ENCODE results near the gene KANK3.
"Not testable (repeated sequence)": the region's sequence is repeated elsewhere in the genome, so short reads cannot be mapped to it uniquely, and the experiment has no call there.

KANK3 gene

DNA sequence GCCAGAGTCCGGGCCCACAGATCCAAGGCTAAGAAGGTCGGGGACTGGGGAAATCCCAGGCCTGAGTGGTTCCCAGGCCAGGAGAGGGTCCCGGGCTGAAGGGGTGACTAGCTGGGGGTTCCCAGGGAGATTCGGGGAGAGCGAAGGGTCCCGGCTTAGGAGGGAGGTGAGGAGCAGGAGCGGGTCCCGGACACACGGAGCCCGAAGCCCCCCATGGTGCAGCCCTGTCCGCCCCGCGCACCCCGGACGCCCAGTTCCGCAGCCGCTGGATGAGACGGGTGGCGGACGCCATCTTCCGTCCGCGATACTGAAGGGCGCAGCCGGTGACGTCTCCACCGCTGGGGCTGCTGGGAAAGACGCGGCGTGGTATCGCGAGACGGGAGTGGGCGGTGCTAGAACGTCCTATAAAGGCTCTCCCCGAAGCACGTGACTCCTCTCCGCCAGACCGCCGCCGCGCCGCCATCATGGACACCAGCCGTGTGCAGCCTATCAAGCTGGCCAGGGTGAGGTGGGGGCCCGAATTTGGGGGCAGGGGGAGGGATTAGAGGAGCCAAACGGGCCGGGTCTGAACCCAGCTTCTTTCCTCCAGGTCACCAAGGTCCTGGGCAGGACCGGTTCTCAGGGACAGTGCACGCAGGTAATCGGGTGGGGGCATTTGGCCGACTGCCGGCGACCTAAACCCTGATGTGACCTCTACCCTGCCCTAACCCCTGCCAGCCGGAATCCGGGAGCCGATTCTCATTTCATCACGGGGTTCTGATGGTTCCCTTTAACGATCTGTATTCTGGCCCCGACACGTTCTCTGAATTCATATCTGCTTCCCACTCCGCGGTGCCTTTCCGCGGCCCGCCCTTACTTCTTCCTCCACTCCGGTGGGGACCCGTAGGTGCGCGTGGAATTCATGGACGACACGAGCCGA, 21.7 kb downstream of the KANK3 start, which contains the start of the genes NDUFA7 and RPS28:
Gene NDUFA7, minus strand, starts transcription at position 309 of the 919 bp plus-strand sequence. Its CDS starts 17 bp downstream, at position 292.
Gene RPS28, plus strand, starts transcription at position 430 of the 919 bp plus-strand sequence. Its CDS starts 35 bp downstream, at position 465.
- Histone ChIP-seq H3K36me3 (ENCODE audit: control insufficient read depth, insufficient read depth, low read length, severe bottlenecking) (peaks cover 22% of the 10 kb centered on the region), H3K9ac (ENCODE audit: low read length) (peak within 1 kb of the TSS; percentile 100), H3K4me1 (ENCODE audit: control insufficient read depth, insufficient read depth, low read length) (peaks cover 26% of the 10 kb centered on the region), H3K9me3 (ENCODE audit: control insufficient read depth, low read length) (no peaks in the 10 kb centered on the region), H3K4me3 (ENCODE audit: low read length) (peak within 1 kb of the TSS; percentile 100), H3K27me3 (replicated peaks; ENCODE audit: control insufficient read depth, insufficient read depth, low read length) (no peaks in the 10 kb centered on the region)
- peak; percentile 99 for DNase-seq (ENCODE audit: low read depth)

DNA sequence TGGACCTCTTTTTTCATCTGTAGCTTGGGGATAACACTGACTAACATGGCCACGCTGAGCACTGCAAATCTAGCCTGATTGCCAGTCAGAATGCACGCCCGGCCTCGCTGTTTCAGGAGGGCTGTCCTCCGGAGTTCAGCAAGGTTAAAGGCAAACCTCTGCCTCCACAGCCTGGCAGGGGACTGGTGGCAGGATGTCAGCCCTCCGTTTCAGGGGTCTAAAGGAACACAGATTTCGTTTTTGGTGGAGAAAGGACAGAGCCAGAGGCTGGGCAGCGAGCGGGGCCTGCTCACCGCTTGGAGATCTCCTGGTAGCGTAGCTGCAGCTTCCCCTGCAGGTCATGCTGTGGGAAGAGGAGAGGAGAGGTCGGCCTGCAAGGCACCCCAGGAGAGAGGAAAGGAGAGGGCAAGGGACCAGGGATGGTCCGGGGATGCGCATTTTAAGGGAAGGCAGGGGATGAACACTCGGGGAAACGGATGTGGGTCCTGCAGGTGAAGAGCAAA, 22.4 kb downstream of the KANK3 start:
- Histone ChIP-seq H3K4me3 (ENCODE audit: low read length) (peak overlapping the region; percentile 100), H3K9me3 (ENCODE audit: control insufficient read depth, low read length) (no peaks in the 10 kb centered on the region), H3K27me3 (replicated peaks; ENCODE audit: control insufficient read depth, insufficient read depth, low read length) (no peaks in the 10 kb centered on the region), H3K9ac (ENCODE audit: low read length) (peak overlapping the region; percentile 100), H3K4me1 (ENCODE audit: control insufficient read depth, insufficient read depth, low read length) (peaks cover 26% of the 10 kb centered on the region), H3K36me3 (ENCODE audit: control insufficient read depth, insufficient read depth, low read length, severe bottlenecking) (peaks cover 27% of the 10 kb centered on the region)
- DNase-seq (ENCODE audit: low read depth): no peak

DNA sequence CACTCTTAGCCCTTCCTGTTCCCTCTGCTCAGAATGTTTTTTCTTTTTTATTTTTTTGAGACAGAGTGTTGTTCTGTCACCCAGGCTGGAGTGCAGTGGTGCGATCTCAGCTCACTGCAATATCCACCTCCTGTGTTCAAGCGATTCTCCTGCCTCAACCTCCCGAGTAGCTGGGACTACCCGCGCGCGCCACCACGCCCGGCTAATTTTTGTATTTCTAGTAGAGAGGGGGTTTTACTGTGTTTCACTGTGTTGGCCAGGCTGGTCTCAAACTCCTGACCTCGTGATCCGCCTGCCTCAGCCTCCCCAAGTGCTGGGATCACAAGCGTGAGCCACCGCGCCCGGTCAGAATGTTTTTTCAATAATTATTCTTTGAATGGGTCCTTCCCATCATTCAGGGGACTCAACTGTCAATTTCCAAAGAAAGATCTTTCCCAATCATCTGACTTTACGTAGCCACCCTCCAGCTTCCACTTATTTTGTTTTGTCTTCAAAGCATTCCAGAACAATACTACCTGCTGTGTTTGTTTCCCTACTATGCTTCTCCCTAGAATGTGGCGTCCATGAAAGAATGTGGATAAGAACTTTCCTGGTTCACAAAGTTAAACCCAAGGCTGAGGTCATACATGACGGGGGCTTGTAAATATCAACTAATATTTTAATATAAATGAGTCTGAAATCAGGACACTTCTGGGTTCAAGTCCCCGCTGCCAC, 23.1 kb downstream of the KANK3 start:
- Histone ChIP-seq H3K4me3 (ENCODE audit: low read length) (peak overlapping the region; percentile 100), H3K36me3 (ENCODE audit: control insufficient read depth, insufficient read depth, low read length, severe bottlenecking) (peaks cover 34% of the 10 kb centered on the region), H3K4me1 (ENCODE audit: control insufficient read depth, insufficient read depth, low read length) (peaks cover 26% of the 10 kb centered on the region), H3K9me3 (ENCODE audit: control insufficient read depth, low read length) (no peaks in the 10 kb centered on the region), H3K27me3 (replicated peaks; ENCODE audit: control insufficient read depth, insufficient read depth, low read length) (no peaks in the 10 kb centered on the region), H3K9ac (ENCODE audit: low read length) (peak overlapping the region; percentile 100)
- no peak for DNase-seq (ENCODE audit: low read depth)

DNA sequence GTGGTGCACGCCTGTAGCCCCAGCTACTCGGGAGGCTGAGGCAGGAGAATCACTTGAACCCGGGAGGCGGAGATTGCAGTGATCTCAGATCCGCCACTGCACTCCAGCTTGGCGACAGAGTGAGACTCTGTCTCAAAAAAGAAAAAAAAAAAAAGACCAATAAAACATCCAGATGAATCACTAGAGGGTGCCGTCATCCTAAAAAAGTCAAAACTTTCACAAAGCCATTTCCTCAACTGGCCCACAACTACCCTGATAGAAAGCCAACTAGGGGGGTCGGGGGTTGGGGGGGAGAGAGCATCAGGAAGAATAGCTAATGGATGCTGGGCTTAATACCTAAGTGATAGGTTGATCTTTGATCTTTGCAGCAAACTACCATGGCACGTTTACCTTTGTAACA, 24.2 kb downstream of the KANK3 start:
- Histone ChIP-seq H3K36me3 (ENCODE audit: control insufficient read depth, insufficient read depth, low read length, severe bottlenecking) (peaks cover 39% of the 10 kb centered on the region), H3K4me1 (ENCODE audit: control insufficient read depth, insufficient read depth, low read length) (peaks cover 26% of the 10 kb centered on the region)
- peak; percentile 46 for DNase-seq (ENCODE audit: low read depth)
- not testable (repeated sequence) for H3K4me3 ChIP-seq (ENCODE audit: low read length); H3K9me3 ChIP-seq (ENCODE audit: control insufficient read depth, low read length); H3K27me3 ChIP-seq (replicated peaks; ENCODE audit: control insufficient read depth, insufficient read depth, low read length); H3K9ac ChIP-seq (ENCODE audit: low read length)

DNA sequence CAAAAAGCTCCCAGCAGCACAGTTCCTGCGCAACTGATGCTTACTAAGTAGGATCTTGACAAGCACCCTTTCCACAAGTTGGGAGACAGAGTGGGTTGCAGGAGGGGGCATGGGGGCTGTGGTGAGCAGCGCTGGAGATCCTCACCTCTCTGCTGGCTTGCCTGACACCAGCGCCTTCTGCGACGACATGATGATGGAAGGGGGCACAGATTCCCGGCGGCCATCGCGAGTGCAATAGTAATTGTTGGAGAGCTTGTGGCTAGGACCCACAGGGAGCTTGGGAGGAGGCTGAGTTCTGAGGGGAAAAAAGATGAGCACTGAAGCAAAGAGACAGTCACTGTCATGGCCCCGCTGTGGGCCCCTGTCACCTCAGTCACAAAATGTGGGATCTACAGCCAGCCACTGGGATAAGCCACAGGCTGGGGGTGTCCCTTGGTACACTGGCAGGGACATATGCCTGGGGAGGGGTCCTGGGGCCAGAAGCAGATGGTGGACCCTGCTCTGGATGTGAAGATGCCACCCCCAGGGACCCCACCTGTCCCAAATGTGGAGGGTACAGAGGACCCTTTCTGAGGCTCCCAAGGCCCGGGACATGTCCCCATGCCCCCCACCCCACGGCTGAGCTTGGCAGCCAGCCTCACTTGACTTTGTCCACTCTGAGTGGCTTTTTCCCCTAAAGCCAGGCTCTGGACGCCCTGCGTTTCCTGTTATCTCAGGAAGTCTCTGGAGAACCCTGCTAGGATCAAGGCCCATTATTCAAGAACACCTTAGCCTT, 26.5 kb downstream of the KANK3 start:
- no peaks in the 10 kb centered on the region for H3K9me3 ChIP-seq (ENCODE audit: control insufficient read depth, low read length)
- H3K4me1 ChIP-seq (ENCODE audit: control insufficient read depth, insufficient read depth, low read length): peaks cover 12% of the 10 kb centered on the region

DNA sequence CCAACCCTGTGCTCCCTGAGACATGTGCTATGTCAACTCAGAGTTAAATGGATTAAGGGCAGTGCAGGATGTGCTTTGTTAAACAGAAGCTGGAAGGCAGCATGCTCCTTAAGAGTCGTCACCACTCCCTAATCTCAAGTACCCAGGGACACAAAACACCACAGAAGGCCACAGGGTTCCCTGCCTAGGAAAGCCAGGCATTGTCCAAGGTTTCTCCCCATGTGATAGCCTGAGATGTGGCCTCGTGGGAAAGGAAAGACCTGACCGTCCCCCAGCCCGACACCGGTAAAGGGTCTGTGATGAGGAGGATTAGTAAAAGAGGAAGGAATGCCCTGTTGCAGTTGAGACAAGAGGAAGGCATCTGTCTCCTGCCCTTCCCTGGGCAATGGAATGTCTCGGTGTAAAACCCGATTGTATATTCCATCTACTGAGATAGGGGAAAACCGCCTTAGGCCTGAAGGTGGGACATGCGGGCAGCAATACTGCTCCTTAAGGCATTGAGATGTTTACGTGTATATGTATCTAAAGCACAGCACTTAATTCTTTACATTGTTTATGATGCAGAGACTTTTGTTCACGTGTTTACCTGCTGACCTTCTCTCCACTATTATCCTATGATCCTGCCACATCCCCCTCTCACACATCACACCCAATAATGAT, 28.0 kb downstream of the KANK3 start:
- not testable (repeated sequence) for H3K27me3 ChIP-seq (replicated peaks; ENCODE audit: control insufficient read depth, insufficient read depth, low read length); H3K4me3 ChIP-seq (ENCODE audit: low read length); H3K9me3 ChIP-seq (ENCODE audit: control insufficient read depth, low read length); H3K9ac ChIP-seq (ENCODE audit: low read length); H3K4me1 ChIP-seq (ENCODE audit: control insufficient read depth, insufficient read depth, low read length); DNase-seq (ENCODE audit: low read depth)
- peaks cover 53% of the 10 kb centered on the region for H3K36me3 ChIP-seq (ENCODE audit: control insufficient read depth, insufficient read depth, low read length, severe bottlenecking)

More for the DNA sequence above, 26.5 kb downstream of the KANK3 start:
- no peak overlapping the region for H3K4me3 ChIP-seq (ENCODE audit: low read length)
- DNase-seq (ENCODE audit: low read depth): no peak
- H3K27me3 ChIP-seq (replicated peaks; ENCODE audit: control insufficient read depth, insufficient read depth, low read length): no peaks in the 10 kb centered on the region
- no peak overlapping the region for H3K9ac ChIP-seq (ENCODE audit: low read length)
- peaks cover 44% of the 10 kb centered on the region for H3K36me3 ChIP-seq (ENCODE audit: control insufficient read depth, insufficient read depth, low read length, severe bottlenecking)

DNA sequence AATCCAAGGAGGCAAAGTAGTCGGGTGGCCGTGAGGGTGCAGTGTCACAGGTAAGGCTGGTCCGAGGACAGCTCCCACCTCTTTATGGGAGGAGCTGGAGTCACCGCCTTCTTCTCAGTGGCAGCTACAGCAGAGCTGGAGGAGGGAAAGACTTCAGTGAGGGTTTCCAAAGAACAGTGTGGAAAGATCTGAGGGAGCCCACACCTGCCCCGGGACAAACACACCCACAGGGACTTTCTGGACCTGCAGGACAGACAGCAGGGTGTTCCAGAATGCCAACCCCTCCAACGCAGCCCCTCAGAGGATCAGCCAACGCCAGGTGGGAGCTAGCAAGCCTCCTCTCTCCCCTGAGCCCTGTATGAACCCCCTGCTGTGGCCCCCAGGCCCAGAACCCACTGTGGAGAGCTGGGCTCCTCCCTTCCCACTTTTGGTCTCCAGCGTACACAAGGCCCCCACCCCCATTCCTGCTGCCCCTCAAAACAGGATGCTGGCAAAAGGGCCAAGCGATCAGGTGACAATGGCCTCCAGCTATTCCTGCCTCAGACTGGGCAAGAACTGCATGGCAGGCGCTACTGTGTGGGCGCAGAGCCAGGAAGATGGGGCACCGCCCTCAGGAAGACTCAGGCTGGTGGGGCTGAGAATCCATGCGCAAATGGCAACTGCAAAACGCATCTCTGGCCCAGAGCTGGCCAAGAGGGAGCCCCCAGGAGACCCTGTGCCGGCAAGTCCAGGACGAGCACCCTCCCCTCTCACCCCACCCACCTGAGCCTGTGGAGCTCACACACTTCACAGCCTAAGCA, 31.4 kb downstream of the KANK3 start:
- Histone ChIP-seq H3K4me3 (ENCODE audit: low read length) (no peak overlapping the region), H3K4me1 (ENCODE audit: control insufficient read depth, insufficient read depth, low read length) (peaks cover 13% of the 10 kb centered on the region), H3K9me3 (ENCODE audit: control insufficient read depth, low read length) (no peaks in the 10 kb centered on the region), H3K36me3 (ENCODE audit: control insufficient read depth, insufficient read depth, low read length, severe bottlenecking) (peaks cover 58% of the 10 kb centered on the region), H3K27me3 (replicated peaks; ENCODE audit: control insufficient read depth, insufficient read depth, low read length) (no peaks in the 10 kb centered on the region), H3K9ac (ENCODE audit: low read length) (no peak overlapping the region)
- no peak for DNase-seq (ENCODE audit: low read depth)

DNA sequence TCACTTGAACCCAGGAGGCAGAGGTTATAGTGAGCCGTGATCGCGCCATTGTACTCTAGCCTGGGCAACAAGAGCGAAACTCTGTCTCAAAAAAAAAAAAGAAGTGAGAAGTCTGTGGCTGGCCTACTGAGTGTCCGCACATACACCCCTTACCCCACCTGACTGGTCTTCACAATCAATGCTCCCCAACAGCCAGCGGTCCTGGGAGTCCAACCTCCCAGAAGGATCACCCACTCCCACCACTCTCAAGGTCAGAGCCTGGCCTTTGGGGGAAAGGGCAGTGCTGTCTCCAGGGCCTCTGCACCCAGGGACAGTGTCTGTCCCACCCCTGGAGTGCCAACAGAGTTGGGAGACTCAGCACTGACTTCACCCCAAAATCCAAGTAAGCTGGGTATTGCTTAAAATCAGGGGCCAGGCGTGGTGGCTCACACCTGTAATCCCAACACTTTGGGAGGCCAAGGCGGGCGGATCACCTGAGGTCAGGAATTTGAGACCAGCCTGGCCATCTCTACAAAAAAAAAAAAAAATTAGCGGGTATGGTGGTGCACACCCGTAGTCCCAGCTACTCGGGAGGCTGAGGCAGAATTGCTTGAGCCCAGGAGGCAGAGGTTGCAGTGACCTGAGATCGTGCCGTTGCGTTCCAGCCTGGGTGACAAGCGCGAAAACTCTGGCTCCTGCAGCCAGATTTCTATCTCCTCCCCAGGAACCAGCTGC, 32.6 kb downstream of the KANK3 start:
- Histone ChIP-seq H3K9me3 (ENCODE audit: control insufficient read depth, low read length) (no peaks in the 10 kb centered on the region), H3K36me3 (ENCODE audit: control insufficient read depth, insufficient read depth, low read length, severe bottlenecking) (peaks cover 50% of the 10 kb centered on the region), H3K27me3 (replicated peaks; ENCODE audit: control insufficient read depth, insufficient read depth, low read length) (no peaks in the 10 kb centered on the region), H3K4me1 (ENCODE audit: control insufficient read depth, insufficient read depth, low read length) (peaks cover 13% of the 10 kb centered on the region), H3K4me3 (ENCODE audit: low read length) (no peak overlapping the region), H3K9ac (ENCODE audit: low read length) (no peak overlapping the region)
- DNase-seq (ENCODE audit: low read depth): no peak

DNA sequence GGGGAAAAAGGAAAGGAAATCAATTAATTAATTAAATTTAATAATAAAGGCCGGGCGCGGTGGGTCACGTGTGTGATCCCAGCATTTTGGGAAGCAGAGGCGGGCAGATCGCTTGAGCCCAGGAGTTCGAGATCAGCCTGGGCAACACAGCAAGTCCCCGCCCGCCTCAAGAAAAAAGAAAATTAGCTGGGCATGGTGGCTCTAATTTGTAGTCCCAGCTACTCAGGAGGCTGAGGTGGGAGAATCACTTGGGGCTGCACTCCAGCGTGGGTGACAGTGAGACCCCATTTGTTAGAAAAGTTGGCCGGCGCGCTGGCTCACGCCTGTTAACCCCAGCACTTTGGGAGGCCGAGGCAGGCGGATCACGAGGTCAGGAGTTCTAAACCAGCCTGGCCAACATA, 34.2 kb downstream of the KANK3 start:
- Histone ChIP-seq H3K4me1 (ENCODE audit: control insufficient read depth, insufficient read depth, low read length) (peaks cover 13% of the 10 kb centered on the region), H3K9me3 (ENCODE audit: control insufficient read depth, low read length) (no peaks in the 10 kb centered on the region), H3K36me3 (ENCODE audit: control insufficient read depth, insufficient read depth, low read length, severe bottlenecking) (peaks cover 35% of the 10 kb centered on the region), H3K27me3 (replicated peaks; ENCODE audit: control insufficient read depth, insufficient read depth, low read length) (no peaks in the 10 kb centered on the region), H3K9ac (ENCODE audit: low read length) (peak overlapping the region; percentile 59), H3K4me3 (ENCODE audit: low read length) (peak overlapping the region; percentile 80)
- DNase-seq (ENCODE audit: low read depth): no peak

All from adipocyte (in vitro differentiated cells).